ENCODE results near the gene CDK6.
A peak's percentile ranks its signal among the peaks of the same experiment; 100 is the strongest.

CDK6 gene

DNA sequence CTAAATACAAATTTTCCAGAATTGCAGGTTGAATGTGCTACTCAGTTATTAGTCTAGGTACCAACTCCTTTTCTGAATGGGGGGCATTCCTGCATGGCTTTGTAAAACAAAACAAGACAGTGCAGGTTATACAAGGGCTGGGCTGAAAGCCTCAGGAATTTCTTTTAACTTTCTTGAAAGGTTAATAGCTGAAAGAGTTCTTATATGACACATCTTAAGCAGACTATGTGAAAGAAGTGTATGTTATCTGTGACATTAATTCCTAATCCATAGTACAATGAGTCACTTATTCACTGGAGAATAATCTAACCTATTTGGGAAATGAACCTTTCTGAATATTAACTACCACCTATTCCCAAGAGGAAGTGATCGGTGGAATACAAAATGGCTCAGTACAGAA, 130.5 kb downstream of the CDK6 start:
- Mint-ChIP-seq H3K9me3 (peaks cover 7% of the 10 kb centered on the region), H3K36me3 (ENCODE audit: low read depth) (peaks cover 30% of the 10 kb centered on the region), H3K27ac (peak overlapping the region in 2 of 3 experiments; percentile 72 to 78), H3K27me3 (ENCODE audit: low read depth) (no peaks in the 10 kb centered on the region), H3K4me3 (no peak overlapping the region), H3K4me1 (no peaks in the 10 kb centered on the region)
- TF ChIP-seq, protein P1, sequence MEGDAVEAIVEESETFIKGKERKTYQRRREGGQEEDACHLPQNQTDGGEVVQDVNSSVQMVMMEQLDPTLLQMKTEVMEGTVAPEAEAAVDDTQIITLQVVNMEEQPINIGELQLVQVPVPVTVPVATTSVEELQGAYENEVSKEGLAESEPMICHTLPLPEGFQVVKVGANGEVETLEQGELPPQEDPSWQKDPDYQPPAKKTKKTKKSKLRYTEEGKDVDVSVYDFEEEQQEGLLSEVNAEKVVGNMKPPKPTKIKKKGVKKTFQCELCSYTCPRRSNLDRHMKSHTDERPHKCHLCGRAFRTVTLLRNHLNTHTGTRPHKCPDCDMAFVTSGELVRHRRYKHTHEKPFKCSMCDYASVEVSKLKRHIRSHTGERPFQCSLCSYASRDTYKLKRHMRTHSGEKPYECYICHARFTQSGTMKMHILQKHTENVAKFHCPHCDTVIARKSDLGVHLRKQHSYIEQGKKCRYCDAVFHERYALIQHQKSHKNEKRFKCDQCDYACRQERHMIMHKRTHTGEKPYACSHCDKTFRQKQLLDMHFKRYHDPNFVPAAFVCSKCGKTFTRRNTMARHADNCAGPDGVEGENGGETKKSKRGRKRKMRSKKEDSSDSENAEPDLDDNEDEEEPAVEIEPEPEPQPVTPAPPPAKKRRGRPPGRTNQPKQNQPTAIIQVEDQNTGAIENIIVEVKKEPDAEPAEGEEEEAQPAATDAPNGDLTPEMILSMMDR (IDR thresholded peaks at IDR 0.05; ENCODE audit: unreplicated experiment in 3 of 3): no peak

DNA sequence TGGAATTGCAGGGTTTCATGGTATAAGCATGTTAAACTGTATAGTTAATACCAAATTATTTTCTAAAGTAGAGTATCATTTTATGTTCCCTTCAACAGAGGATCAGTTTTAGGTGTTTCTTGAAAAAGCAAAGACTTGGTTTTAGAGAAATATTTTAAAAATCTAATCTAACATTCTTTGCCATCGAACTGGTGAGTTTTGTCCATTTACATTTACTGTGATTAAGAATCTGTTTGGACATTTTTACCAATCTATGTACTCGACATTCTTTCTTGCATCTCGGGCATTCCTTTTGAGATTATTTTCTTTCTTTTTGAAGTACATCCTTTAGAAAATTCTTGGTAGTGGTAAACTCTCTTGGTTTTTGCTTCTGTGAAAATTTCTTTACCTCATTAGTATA, 131.5 kb downstream of the CDK6 start:
- peaks cover 26% of the 10 kb centered on the region for H3K36me3 Mint-ChIP-seq (ENCODE audit: low read depth)
- TF ChIP-seq, protein P1 (IDR thresholded peaks at IDR 0.05; ENCODE audit: unreplicated experiment in 3 of 3): no peak

DNA sequence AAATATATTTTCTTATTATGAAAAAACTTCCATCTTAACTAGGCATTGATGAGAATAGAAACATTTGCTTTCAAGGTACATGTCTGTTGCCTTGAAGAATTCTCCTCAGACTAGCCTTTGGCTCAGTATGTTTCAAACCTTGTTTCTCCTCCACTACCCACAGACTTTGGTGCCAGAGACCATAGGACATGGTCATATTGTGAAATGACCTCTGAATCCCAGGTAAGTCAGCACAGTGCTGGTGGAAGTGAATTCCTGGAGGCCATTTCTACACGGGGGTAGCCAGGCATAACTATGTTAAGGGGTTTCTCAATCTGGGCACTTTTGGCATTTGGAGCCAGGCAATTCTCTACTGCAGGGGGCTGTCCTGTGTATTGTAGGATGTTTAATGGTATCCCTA, 133.8 kb downstream of the CDK6 start:
- Mint-ChIP-seq H3K4me1 (peaks cover 28% of the 10 kb centered on the region), H3K9me3 (peaks cover 7% of the 10 kb centered on the region), H3K36me3 (ENCODE audit: low read depth) (peaks cover 26% of the 10 kb centered on the region), H3K4me3 (no peak overlapping the region), H3K27ac (no peak overlapping the region), H3K27me3 (ENCODE audit: low read depth) (no peaks in the 10 kb centered on the region)
- TF ChIP-seq, protein P1 (IDR thresholded peaks at IDR 0.05; ENCODE audit: unreplicated experiment in 3 of 3): no peak

More for the DNA sequence above, 131.5 kb downstream of the CDK6 start:
- Mint-ChIP-seq H3K4me3 (no peak overlapping the region), H3K27me3 (ENCODE audit: low read depth) (no peaks in the 10 kb centered on the region), H3K9me3 (peaks cover 7% of the 10 kb centered on the region), H3K27ac (no peak overlapping the region), H3K4me1 (peaks cover 7% of the 10 kb centered on the region)

DNA sequence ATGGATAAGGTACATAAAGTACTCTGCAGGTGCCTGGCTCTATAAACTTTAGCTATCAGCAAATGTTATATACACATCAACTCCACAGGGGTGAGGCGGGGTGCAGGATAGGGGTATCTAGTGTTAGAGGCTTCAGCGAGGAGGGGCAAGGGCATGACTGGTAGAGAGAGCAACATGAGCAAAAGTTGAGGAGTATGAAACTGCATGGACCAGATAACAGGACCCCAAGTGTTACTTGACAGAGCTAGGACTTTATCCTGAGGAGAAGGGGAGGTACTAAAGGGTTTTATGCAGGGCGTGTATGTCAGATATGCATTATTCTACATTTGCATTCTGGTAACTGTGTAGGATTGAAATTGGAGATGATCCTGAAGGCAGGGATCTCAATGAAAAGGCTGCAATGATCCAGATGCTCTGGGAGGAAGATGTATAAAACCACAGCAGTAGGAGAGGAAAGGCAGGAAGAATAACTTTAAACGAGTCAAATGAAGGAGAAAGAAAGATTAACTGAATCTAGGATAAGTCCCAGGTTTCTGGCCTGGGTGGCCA, 136.3 kb downstream of the CDK6 start:
- H3K9me3 Mint-ChIP-seq: peaks cover 2% of the 10 kb centered on the region
- H3K4me1 Mint-ChIP-seq: peaks cover 51% of the 10 kb centered on the region
- peaks cover 20% of the 10 kb centered on the region for H3K36me3 Mint-ChIP-seq (ENCODE audit: low read depth)
- TF ChIP-seq, protein P1 (IDR thresholded peaks at IDR 0.05; ENCODE audit: unreplicated experiment in 3 of 3): no peak
- no peaks in the 10 kb centered on the region for H3K27me3 Mint-ChIP-seq (ENCODE audit: low read depth)
- no peak overlapping the region for H3K4me3 Mint-ChIP-seq
- H3K27ac Mint-ChIP-seq: peak overlapping the region in 2 of 3 experiments; percentile 77 to 99

DNA sequence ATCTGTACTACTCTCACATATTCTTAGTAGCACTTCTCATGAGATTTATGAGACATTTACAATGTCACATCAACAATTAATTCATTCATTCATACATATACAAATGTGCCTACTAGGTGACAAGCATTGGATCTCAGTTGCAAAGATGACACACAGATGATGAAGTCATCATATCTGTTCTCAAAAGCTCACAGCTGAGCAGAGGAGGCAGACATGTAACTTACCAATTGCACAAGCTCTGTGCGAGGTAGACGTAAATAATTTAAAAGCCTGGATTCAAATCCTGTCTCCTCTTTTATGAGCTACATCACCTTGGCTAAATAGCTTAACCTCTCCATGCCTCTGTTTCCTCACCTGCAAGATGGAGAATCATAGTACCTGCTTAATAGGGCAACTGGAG, 136.8 kb downstream of the CDK6 start:
- Mint-ChIP-seq H3K9me3 (no peaks in the 10 kb centered on the region), H3K4me1 (peaks cover 56% of the 10 kb centered on the region), H3K27ac (peak overlapping the region in 2 of 3 experiments; percentile 98 to 99), H3K36me3 (ENCODE audit: low read depth) (peaks cover 15% of the 10 kb centered on the region), H3K27me3 (ENCODE audit: low read depth) (no peaks in the 10 kb centered on the region), H3K4me3 (no peak overlapping the region)
- TF ChIP-seq, protein P1 (IDR thresholded peaks at IDR 0.05; ENCODE audit: unreplicated experiment in 3 of 3): no peak

DNA sequence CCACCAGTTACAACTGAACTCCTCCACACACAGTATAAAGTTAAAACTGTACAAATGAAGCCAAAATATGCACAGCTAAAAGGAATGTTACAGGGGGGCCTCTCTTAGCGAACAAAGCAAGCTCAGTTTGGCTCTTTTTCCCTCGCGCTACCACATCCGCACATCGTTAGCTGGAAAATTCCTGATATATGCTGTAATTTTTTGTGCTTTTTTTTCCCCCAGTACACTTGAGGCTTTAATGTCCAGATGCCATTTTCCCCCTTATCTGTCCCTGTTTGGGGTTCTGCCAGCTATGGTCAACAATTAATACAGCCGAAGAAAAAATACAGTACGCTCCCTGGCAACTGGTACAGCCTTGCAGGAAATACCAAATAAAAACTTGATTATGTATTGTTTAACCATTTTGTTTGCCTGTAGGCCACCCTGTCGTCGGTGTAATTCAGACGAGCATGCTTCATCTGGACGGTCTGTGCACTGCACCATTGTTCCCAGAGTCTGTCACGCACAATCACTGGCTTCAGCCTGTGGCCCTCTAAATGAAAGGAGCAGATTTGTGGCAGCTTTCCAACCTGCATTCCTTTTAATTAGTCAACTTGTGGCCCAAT, 138.0 kb downstream of the CDK6 start:
- Mint-ChIP-seq H3K27me3 (ENCODE audit: low read depth) (no peaks in the 10 kb centered on the region), H3K4me3 (peak overlapping the region; percentile 18 to 61 (median 51)), H3K4me1 (peaks cover 61% of the 10 kb centered on the region), H3K36me3 (ENCODE audit: low read depth) (peaks cover 6% of the 10 kb centered on the region), H3K9me3 (no peaks in the 10 kb centered on the region), H3K27ac (peak overlapping the region; percentile 90 to 99 (median 98))
- TF ChIP-seq, protein P1 (IDR thresholded peaks at IDR 0.05; ENCODE audit: unreplicated experiment in 3 of 3): no peak
